ENCODE data around the gene CDX1. TPM values are rescaled to one million over a fixed set of nuclear protein-coding genes. Genes with fewer than 3 reads are reported as not detected.

The CDX1 gene
- total RNA-seq, 1 donor from 2014 or later, result not detected

DNA sequence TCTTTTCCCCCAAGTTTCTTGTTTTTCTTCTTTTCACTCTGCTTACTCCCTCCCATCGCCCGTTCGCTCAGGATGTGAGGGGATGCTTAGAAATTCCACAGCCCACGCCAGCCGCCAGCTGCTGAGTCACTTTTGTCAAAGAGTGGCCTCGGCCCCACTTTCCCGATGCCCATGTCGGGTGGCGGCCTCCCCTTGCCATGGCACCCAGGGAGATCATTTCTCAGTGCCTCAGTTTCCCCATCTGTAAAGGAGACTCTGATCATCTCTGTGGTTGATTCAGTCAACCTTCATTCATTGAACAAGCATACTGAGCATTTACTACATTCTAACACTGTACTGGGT, 10.6 kb upstream of the CDX1 start:
- Histone ChIP-seq H3K4me3 (ENCODE audit: low read depth, low read length) (no peak overlapping the region), H3K36me3 (ENCODE audit: control insufficient read depth, insufficient read depth, low read length) (no peaks in the 10 kb centered on the region), H3K27me3 (ENCODE audit: control insufficient read depth, insufficient read depth, low read length) (peaks cover 10% of the 10 kb centered on the region)
- no peak for DNase-seq (ENCODE audit: low read depth)
- TF ChIP-seq, protein P1, sequence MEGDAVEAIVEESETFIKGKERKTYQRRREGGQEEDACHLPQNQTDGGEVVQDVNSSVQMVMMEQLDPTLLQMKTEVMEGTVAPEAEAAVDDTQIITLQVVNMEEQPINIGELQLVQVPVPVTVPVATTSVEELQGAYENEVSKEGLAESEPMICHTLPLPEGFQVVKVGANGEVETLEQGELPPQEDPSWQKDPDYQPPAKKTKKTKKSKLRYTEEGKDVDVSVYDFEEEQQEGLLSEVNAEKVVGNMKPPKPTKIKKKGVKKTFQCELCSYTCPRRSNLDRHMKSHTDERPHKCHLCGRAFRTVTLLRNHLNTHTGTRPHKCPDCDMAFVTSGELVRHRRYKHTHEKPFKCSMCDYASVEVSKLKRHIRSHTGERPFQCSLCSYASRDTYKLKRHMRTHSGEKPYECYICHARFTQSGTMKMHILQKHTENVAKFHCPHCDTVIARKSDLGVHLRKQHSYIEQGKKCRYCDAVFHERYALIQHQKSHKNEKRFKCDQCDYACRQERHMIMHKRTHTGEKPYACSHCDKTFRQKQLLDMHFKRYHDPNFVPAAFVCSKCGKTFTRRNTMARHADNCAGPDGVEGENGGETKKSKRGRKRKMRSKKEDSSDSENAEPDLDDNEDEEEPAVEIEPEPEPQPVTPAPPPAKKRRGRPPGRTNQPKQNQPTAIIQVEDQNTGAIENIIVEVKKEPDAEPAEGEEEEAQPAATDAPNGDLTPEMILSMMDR (IDR thresholded peaks at IDR 0.05; ENCODE audit: insufficient read depth, low read length, severe bottlenecking), result no peak
- FAIRE-seq, result no peak

DNA sequence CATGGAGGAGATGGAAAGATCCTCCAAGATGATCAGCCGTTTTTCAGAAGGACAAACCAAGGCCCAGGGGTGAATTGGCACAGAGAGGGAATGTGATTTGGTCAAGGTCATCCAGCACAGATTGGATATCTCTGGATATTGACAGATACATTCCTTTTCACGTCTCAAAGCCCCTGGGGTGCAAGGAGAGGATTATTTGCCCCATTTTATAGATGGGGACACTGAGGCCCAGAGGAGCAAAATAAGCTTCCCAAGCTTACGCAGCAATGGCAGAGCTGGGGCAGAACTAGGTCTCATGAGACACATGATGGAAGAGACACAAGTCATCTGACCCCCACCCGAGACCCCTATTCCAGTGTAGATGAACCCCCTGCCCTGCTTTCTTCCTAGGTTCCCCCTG, 10.0 kb upstream of the CDX1 start:
- FAIRE-seq (no peak), DNase-seq (ENCODE audit: low read depth) (no peak)
- TF ChIP-seq, protein P1 (IDR thresholded peaks at IDR 0.05; ENCODE audit: insufficient read depth, low read length, severe bottlenecking), result no peak
- Histone ChIP-seq H3K27me3 (ENCODE audit: control insufficient read depth, insufficient read depth, low read length) (peaks cover 10% of the 10 kb centered on the region), H3K4me3 (ENCODE audit: low read depth, low read length) (no peak overlapping the region), H3K36me3 (ENCODE audit: control insufficient read depth, insufficient read depth, low read length) (no peaks in the 10 kb centered on the region)

DNA sequence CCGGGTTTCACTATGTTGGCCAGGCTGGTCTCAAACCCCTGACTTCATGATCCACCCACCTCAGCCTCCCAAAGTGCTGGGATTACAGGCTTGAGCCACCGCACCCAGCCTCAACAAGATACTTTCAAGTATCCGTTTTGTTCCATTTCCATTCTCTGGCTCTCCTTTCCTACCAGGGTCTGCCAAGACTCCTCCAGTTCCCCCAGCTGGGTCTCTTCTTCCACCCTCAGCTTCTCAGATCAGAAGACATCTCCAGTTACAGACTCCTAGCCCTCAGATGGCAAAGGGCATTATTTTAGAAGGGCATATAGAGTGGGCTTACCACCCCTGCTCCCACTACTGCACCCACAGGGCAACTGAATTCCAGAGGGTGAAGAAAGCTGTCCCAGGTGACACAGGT, 9.4 kb upstream of the CDX1 start:
- no peak overlapping the region for H3K4me3 ChIP-seq (ENCODE audit: low read depth, low read length)
- TF ChIP-seq, protein P1 (IDR thresholded peaks at IDR 0.05; ENCODE audit: insufficient read depth, low read length, severe bottlenecking), result no peak
- H3K27me3 ChIP-seq (ENCODE audit: control insufficient read depth, insufficient read depth, low read length), result peaks cover 10% of the 10 kb centered on the region
- no peak for DNase-seq (ENCODE audit: low read depth)
- no peaks in the 10 kb centered on the region for H3K36me3 ChIP-seq (ENCODE audit: control insufficient read depth, insufficient read depth, low read length)
- no peak for FAIRE-seq

DNA sequence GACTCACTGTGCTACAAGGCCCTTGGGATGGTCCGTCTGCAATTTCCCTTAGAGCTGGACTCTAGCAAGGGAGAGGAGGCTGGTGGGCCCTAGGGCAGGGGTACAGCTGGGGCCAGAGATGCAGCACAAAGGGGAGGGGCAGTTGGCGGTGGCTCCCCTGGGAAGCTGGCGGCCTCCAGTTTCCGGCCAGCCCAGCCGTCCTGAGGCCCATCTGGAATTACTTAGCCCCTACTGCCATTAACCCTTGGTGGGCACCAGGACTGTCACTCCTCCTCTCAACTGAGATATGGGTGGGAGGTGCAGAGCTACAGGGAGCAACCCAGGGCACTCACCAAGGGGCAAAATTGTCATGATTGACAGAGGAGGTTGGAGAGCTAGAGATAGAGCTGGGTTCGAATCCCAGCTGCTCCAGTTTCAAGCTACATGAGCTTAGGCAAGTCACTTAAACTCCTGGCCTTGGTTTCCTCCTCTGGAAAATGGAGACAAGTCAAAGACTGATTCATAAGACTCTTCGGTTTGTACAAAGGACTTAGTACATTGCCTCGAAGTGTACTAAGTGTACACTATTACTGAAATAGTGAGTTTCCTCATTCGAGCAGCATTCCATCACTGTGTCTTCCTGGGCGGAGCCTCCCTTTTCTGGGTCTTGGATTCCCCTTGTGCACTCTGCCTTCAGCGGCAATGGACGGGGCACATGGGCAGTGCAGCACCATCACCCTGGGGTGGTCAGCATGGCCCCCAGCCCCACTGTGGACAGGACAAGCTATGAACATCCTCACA, 8.2 kb upstream of the CDX1 start:
- Histone ChIP-seq H3K36me3 (ENCODE audit: control insufficient read depth, insufficient read depth, low read length) (no peaks in the 10 kb centered on the region), H3K27me3 (ENCODE audit: control insufficient read depth, insufficient read depth, low read length) (peaks cover 10% of the 10 kb centered on the region), H3K4me3 (ENCODE audit: low read depth, low read length) (no peak overlapping the region)
- TF ChIP-seq, protein P1 (IDR thresholded peaks at IDR 0.05; ENCODE audit: insufficient read depth, low read length, severe bottlenecking), result no peak
- DNase-seq (ENCODE audit: low read depth), result no peak
- no peak for FAIRE-seq

DNA sequence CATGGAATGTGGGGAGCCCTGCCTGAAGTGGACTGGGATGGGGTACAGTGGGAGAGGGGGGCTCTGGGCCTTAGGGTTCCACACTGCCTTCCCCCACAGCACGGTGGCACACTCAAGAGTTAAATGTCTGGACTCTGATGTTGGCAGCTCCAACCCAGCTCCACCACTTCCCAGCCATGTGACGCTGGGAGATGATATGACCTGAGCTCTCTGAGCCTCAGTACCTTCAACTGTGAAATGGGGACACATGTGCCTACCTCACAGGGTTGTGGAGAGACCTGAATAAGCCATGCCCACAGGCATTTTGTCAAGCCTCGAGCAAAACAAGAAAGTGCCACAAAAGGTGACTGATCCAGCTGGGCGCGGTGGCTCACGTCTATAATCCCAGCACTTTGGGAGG, 7.5 kb upstream of the CDX1 start:
- TF ChIP-seq, protein P1 (IDR thresholded peaks at IDR 0.05; ENCODE audit: insufficient read depth, low read length, severe bottlenecking), result no peak
- FAIRE-seq (no peak), DNase-seq (ENCODE audit: low read depth) (no peak)
- H3K36me3 ChIP-seq (ENCODE audit: control insufficient read depth, insufficient read depth, low read length), result no peaks in the 10 kb centered on the region
- H3K27me3 ChIP-seq (ENCODE audit: control insufficient read depth, insufficient read depth, low read length), result peaks cover 10% of the 10 kb centered on the region
- H3K4me3 ChIP-seq (ENCODE audit: low read depth, low read length), result no peak overlapping the region

DNA sequence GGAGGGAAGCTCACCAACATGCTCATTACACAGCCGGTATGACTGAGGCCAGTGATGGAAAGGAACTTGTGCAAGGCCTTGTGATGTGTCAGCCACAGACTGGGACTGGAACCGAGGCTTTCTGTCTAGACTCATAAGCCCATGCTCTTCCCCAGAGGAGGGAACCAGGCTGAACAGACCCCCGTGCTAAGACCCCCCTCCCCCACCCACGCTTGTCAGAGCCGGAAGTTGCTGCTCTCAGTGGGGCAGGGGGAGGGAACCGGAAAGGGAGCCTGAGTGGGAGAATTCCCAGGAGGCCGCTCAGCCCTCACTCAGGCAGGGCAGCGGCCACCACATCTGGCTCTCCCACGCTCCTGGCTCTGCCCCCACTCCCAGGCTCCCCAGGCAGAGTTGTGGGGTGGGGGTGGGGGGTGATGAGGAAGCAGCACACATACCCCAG, 6.8 kb upstream of the CDX1 start:
- FAIRE-seq (no peak), DNase-seq (ENCODE audit: low read depth) (no peak)
- TF ChIP-seq, protein P1 (IDR thresholded peaks at IDR 0.05; ENCODE audit: insufficient read depth, low read length, severe bottlenecking), result no peak
- no peak overlapping the region for H3K4me3 ChIP-seq (ENCODE audit: low read depth, low read length)
- H3K36me3 ChIP-seq (ENCODE audit: control insufficient read depth, insufficient read depth, low read length), result no peaks in the 10 kb centered on the region
- peaks cover 10% of the 10 kb centered on the region for H3K27me3 ChIP-seq (ENCODE audit: control insufficient read depth, insufficient read depth, low read length)

Measured in bronchial epithelial cell (primary cell).